Upper lobe of left lung (tissue), 6 donors: ENCODE results near the gene TNFAIP6. TPM values are rescaled to one million over a fixed set of nuclear protein-coding genes. Genes with fewer than 3 reads are reported as not detected.

Source experiments
- ATAC-seq, 2 donors: fragments of 200-7000 bp; cut with Tn5 transposase; one replicate each; pipeline ENCODE4 v1.9.1; 2022; ENCODE audit warnings: mild to moderate bottlenecking in 2 of 2, moderate library complexity in 2 of 2; ENCODE audit not compliant: low FRiP score in 2 of 2
- DNase-seq, 2 donors: peaks; one replicate each; pipeline ENCODE4 v3.0.0-alpha.2; 2019 to 2020
- H3K27ac ChIP-seq, 4 donors: fragments of 200-600 bp; sonication (generic); one replicate each; pipeline ENCODE4 v1.5.1; 2016 to 2019
- H3K27me3 ChIP-seq, 4 donors: fragments of 200-600 bp; sonication (generic); one replicate each; pipeline ENCODE4 v1.5.1; 2017 to 2019
- H3K36me3 ChIP-seq, 4 donors: fragments of 200-600 bp; sonication (generic); one replicate each; pipeline ENCODE4 v1.5.1; 2016 to 2019
- H3K4me1 ChIP-seq, 4 donors: fragments of 200-600 bp; sonication (generic); one replicate each; pipeline ENCODE4 v1.5.1; 2018 to 2019
- H3K4me3 ChIP-seq, 4 donors: fragments of 200-600 bp; sonication (generic); one replicate each; pipeline ENCODE4 v1.5.1; 2017 to 2019; ENCODE audit warnings: mild to moderate bottlenecking in 2 of 4, moderate library complexity in 1 of 4
- H3K9me3 ChIP-seq, 4 donors: fragments of 200-600 bp; sonication (generic); one replicate each; pipeline ENCODE4 v1.5.1; 2018 to 2019
- EP300 ChIP-seq, 4 donors: sonication (generic); formaldehyde crosslinking; IDR thresholded peaks; one replicate each; pipeline ENCODE4 v1.5.1; 2017; ENCODE audit warnings: antibody characterized with exemption in 4 of 4, control low read depth in 2 of 4
- POLR2A ChIP-seq, 4 donors: fragments of 450-650 bp; IDR thresholded peaks; one replicate each; pipeline ENCODE4 v1.5.1; 2016 to 2017; ENCODE audit warnings: antibody characterized with exemption in 4 of 4, mild to moderate bottlenecking in 2 of 4
- POLR2AphosphoS5 ChIP-seq, 2 donors: sonication (generic); formaldehyde crosslinking; IDR thresholded peaks; one replicate each; pipeline ENCODE4 v1.5.1; 2017; ENCODE audit warnings: antibody characterized with exemption in 2 of 2
- WGBS, 2 donors: methylation state at CpG; one replicate each; pipeline ENCODE4 v1.1.5; 2017 to 2018; 5-methylcytosine and 5-hydroxymethylcytosine counted together
- small RNA-seq, 4 donors: library from RNA; depleted of rRNA; stranded (forward); fragments of <200 nt; gene quantifications; one replicate each; pipeline ENCODE3, GENCODE V24; 2016
- total RNA-seq, 6 donors: library from RNA; depleted of rRNA in 4 of 6; stranded (reverse); fragments of >200 nt in 4 of 6; gene quantifications; one replicate each; pipeline versions ENCODE4 v1.1.0 to v1.2.1, GENCODE V29; 2016 to 2021
- TF ChIP-seq, protein P1 (sequence below), 6 experiments: fragments of 450-650 bp in 4 of 6; fragments of 200-600 bp in 2 of 6; sonication (generic) in 2 of 6; IDR thresholded peaks; one replicate each; pipeline ENCODE4 v1.5.1; 2016 to 2019; ENCODE audit warnings: antibody characterized with exemption in 6 of 6
- donor health status: DM: no; HTN: no; CAD: no; lungs with moderate emphysema.
- donor health status: DM: no; HTN: yes; CAD: no; lungs with severe emphysema.

The TNFAIP6 gene
- total RNA-seq, 6 donors from 2014 or later: 0.78 to 8.1 (median 2.2) TPM

DNA sequence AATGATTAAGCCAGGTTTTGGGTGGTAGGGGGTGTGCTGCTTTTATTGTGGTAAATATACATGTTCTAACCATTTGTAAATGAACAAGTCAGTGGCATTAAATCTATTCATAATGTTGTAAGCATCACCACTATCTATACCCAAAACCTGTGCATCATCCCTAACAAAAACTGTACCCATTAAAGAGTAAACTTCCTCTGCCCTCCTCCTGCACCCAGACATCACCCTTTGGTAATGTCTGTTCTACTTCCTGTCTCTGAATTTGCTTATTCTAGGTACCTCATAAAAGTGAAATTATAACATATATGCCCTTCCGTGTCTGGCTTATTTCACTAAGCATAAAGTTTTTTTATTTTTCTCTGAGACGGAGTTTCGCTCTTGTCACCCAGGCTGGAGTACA is 66.4 kb downstream of the TNFAIP6 start:
- Histone ChIP-seq H3K4me3 (no peak overlapping the region), H3K4me1 (no peaks in the 10 kb centered on the region), H3K36me3 (peaks cover under 1 to 70% (median 36%) of the 10 kb centered on the region in 4 donors), H3K9me3 (no peaks in the 10 kb centered on the region), H3K27ac (no peak overlapping the region), H3K27me3 (no peaks in the 10 kb centered on the region)
- ATAC-seq (no peak), DNase-seq (no peak)
- 82 to 91% methylated on average over 3 of the region's 3 CpGs for WGBS, 2 donors
- TF ChIP-seq, protein P1, sequence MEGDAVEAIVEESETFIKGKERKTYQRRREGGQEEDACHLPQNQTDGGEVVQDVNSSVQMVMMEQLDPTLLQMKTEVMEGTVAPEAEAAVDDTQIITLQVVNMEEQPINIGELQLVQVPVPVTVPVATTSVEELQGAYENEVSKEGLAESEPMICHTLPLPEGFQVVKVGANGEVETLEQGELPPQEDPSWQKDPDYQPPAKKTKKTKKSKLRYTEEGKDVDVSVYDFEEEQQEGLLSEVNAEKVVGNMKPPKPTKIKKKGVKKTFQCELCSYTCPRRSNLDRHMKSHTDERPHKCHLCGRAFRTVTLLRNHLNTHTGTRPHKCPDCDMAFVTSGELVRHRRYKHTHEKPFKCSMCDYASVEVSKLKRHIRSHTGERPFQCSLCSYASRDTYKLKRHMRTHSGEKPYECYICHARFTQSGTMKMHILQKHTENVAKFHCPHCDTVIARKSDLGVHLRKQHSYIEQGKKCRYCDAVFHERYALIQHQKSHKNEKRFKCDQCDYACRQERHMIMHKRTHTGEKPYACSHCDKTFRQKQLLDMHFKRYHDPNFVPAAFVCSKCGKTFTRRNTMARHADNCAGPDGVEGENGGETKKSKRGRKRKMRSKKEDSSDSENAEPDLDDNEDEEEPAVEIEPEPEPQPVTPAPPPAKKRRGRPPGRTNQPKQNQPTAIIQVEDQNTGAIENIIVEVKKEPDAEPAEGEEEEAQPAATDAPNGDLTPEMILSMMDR (IDR thresholded peaks at IDR 0.05): no peak
- TF ChIP-seq POLR2AphosphoS5 (IDR thresholded peaks at IDR 0.05) (no peak), EP300 (IDR thresholded peaks at IDR 0.05) (no peak), POLR2A (IDR thresholded peaks at IDR 0.05) (no peak)

Small RNAs within 50 kb of the gene (small RNA-seq; reads per million reads assigned to genes)
- gene MIR4773-1 (0 reads per million in 4 donors), gene RN7SL124P (0 reads per million in 4 donors)

Other genes with a start within 250 kb of the TNFAIP6 start
- gene RBM43, start 95.7 kb upstream of the TNFAIP6 start, total RNA-seq: 10 to 100 TPM in 2 of 6 donors, 1 to 10 TPM in 4; 4.4 to 16.8 (median 8.1) TPM
- 10 to 100 TPM; 12.0 to 29.0 (median 20.5) TPM for gene NMI, start 67.9 kb upstream of the TNFAIP6 start, total RNA-seq
- gene RIF1, start 52.3 kb downstream of the TNFAIP6 start, total RNA-seq: 10 to 100 TPM; 14.1 to 51.7 (median 29.2) TPM